HG02970 (cell line): ENCODE measurements around the gene MEPCE.

Source experiments
- ATAC-seq: cut with Tn5 transposase; IDR thresholded peaks from one replicate; pipeline ENCODE4 v1.9.1; 2021; ENCODE audit warnings: mild to moderate bottlenecking, moderate library complexity, moderate number of reproducible peaks; ENCODE audit not compliant: unreplicated experiment, low FRiP score

Gene MEPCE

GRCh38 chr7:100456562-100456961 lies 26.9 kb downstream of the MEPCE start:
- ATAC-seq, result no peak

GRCh38 chr7:100457033-100457432 lies 27.4 kb downstream of the MEPCE start:
- ATAC-seq, result no peak

DNA sequence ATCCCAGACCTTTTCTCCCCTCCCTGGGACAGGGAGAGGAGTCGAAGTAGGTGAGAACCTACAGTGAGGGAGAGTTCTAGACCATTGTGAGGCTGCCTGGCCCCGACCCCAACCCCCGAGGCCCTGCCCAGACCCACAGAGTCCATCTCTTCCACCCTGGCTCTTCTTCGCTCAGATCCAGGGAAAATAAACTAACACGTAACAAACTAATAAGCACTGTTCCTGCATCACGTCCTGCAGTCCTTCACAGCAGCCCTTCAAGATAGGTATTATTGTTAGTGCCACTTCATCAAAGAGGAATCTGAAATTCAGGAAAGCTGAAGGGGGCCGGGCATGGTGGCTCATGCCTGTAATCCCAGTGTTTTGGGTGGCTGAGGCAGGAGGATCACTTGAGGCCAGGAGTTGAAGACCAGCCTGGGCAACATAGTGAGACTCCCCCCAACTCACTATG lies 34.6 kb downstream of the MEPCE start, which contains the start of gene SPACDR:
Gene SPACDR, minus strand, starts transcription at position 51 of the 451 bp plus-strand sequence. CDS start 235 bp downstream, outside the sequence.
- no peak for ATAC-seq

DNA sequence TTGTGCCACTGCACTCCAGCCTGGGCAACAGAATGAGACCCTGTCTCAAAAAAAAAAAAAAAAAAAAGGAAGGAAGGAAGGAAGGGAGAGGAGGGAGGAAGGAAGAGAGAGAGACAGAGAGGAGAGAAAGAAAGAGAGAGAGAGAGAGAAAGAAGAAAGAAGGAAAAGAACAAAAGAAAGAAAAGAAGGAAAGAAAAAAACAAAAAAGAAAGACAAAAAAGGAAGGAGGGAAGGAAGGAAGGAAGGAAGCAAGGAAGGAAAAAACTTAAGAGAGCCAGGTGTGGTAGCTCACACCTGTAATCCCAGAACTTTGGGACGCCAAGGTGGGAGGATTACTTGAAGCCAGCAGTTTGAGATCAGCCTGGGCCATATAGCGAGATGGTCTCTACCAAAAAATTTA lies 35.2 kb downstream of the MEPCE start:
- no peak for ATAC-seq

DNA sequence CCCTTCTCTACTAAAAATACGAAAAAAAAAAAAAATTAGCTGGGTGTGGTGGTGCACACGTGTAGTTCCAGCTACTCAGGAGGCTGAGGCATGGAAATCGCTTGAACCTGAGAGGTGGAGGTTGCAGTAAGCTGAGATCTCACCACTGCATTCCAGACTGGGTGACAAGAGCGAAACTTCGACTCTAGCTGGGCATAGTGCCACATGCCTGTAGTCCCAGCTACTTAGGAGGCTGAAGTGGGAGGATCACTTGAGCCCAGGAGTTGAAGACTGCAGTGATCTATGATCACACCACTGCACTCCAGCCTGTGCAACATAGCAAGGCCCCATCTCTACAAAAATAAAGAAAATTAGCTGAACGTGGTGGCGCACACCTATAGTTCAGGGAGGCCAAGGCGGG lies 35.7 kb downstream of the MEPCE start:
- ATAC-seq, result no peak

GRCh38 chr7:100465702-100466311 lies 36.2 kb downstream of the MEPCE start:
- no peak for ATAC-seq

- ATAC-seq, result no peak
Measured at GRCh38 chr7:100466653-100467605, 37.3 kb downstream of the MEPCE start.

- ATAC-seq, result no peak
Measured at GRCh38 chr7:100467638-100468373, 38.2 kb downstream of the MEPCE start.

- ATAC-seq, result no peak
Measured at GRCh38 chr7:100469227-100470044, 39.8 kb downstream of the MEPCE start.

DNA sequence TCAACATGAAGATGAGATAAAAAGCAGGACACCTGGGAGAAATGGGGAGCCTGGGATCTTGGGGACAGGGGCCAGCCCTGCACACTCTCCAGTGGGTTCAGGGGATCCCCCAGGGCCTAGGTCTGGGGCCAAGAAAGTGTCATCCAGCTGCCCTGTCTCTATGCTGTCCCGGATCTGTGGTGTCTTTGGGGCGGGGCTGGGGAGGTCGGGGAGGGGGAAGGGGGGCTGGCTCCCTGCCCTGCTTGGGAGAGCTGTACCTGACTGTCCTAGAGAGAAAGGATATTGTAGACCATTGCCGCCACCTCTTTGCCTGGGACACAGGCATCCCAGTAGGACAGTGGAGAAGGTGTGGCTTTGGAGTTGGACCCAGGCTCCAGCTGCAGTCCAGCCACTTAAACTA lies 41.4 kb downstream of the MEPCE start:
- ATAC-seq, result no peak

GRCh38 chr7:100472121-100472851 lies 42.7 kb downstream of the MEPCE start:
- no peak for ATAC-seq

GRCh38 chr7:100472854-100473499 lies 43.3 kb downstream of the MEPCE start:
- no peak for ATAC-seq

- no peak for ATAC-seq
Measured at GRCh38 chr7:100475549-100475948, 45.9 kb downstream of the MEPCE start.

DNA sequence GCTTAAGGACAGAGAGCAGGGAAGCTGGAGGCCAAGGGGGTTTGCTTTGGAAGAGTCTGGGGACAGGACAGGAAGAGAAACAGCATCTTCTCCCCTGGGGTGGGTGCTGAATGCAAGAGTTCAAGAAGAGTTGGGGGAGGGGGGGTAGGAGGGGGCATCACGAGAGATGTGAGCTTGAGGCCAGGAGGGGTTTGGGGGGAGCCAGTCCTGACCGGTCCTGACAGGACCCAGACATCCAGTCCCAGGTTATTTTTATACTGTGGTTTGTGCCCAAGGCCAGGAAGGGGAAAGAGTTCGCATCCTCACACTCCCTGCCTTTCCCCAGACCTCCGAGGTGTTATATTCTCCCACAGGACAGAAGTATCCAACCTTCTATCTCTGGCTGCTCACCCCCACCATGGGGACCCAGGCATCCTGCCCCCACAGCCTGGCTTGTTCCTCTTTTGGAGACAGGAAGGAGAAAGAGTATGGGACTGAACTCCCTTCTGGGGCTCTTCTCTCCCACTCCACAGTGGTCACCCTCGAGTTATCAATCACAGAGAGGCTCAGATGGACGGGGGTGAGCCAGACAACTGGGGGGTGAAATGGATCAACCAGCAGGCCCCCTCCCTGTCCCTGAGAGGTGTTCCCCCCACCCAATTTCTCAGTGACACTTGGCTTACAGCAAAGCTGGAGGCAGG lies 46.6 kb downstream of the MEPCE start:
- ATAC-seq, result no peak

GRCh38 chr7:100476903-100477870 lies 47.6 kb downstream of the MEPCE start:
- ATAC-seq, result no peak

GRCh38 chr7:100477871-100478267 lies 48.2 kb downstream of the MEPCE start:
- no peak for ATAC-seq

GRCh38 chr7:100478958-100479660 lies 49.5 kb downstream of the MEPCE start, which contains the start of gene TSC22D4:
Gene TSC22D4 (minus strand): TSS chr7:100479214. CDS start chr7:100478038, 1,176 bp downstream.
- ATAC-seq, result peak; percentile 52
